ENCODE measurements around the gene CLCN6.

- TF ChIP-seq, protein P1, sequence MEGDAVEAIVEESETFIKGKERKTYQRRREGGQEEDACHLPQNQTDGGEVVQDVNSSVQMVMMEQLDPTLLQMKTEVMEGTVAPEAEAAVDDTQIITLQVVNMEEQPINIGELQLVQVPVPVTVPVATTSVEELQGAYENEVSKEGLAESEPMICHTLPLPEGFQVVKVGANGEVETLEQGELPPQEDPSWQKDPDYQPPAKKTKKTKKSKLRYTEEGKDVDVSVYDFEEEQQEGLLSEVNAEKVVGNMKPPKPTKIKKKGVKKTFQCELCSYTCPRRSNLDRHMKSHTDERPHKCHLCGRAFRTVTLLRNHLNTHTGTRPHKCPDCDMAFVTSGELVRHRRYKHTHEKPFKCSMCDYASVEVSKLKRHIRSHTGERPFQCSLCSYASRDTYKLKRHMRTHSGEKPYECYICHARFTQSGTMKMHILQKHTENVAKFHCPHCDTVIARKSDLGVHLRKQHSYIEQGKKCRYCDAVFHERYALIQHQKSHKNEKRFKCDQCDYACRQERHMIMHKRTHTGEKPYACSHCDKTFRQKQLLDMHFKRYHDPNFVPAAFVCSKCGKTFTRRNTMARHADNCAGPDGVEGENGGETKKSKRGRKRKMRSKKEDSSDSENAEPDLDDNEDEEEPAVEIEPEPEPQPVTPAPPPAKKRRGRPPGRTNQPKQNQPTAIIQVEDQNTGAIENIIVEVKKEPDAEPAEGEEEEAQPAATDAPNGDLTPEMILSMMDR (IDR thresholded peaks at IDR 0.05): no peak
- no peak for TF ChIP-seq POLR2A (IDR thresholded peaks at IDR 0.05)
- no peak for TF ChIP-seq EP300 (IDR thresholded peaks at IDR 0.05)
Observed at GRCh38 chr1:11772458-11772857, 33.5 kb upstream of the CLCN6 start.
